Left forelimb (tissue), 1 donor: ENCODE measurements around the gene ABCA8.

Experiments
- DNase-seq: peaks from one replicate; pipeline ENCODE4 v3.0.0-alpha.2; 2018; ENCODE audit warnings: low spot score

ABCA8 gene

GRCh38 chr17:68943123-68943811 is 11.9 kb downstream of the ABCA8 start:
- DNase-seq = no peak

- DNase-seq = no peak
Measured at GRCh38 chr17:68942389-68942788, 12.8 kb downstream of the ABCA8 start.

- DNase-seq = no peak
Measured at GRCh38 chr17:68941761-68942160, 13.4 kb downstream of the ABCA8 start.

GRCh38 chr17:68939195-68939594 is 16.0 kb downstream of the ABCA8 start:
- no peak for DNase-seq

- DNase-seq = no peak
Measured at GRCh38 chr17:68937890-68938514, 17.2 kb downstream of the ABCA8 start.

GRCh38 chr17:68927516-68927915 is 27.7 kb downstream of the ABCA8 start:
- no peak for DNase-seq

GRCh38 chr17:68924793-68925720 is 30.1 kb downstream of the ABCA8 start:
- no peak for DNase-seq

- DNase-seq = no peak
Measured at GRCh38 chr17:68910789-68911431, 44.3 kb downstream of the ABCA8 start.

GRCh38 chr17:68910251-68910705 is 44.9 kb downstream of the ABCA8 start:
- no peak for DNase-seq

- DNase-seq = no peak
Measured at GRCh38 chr17:68909066-68909465, 46.1 kb downstream of the ABCA8 start.

- DNase-seq = no peak
Measured at GRCh38 chr17:68908045-68908444, 47.1 kb downstream of the ABCA8 start.

GRCh38 chr17:68906638-68907037 is 48.6 kb downstream of the ABCA8 start:
- DNase-seq = no peak

GRCh38 chr17:68903286-68903685 is 51.9 kb downstream of the ABCA8 start:
- DNase-seq = no peak

GRCh38 chr17:68897557-68897956 is 57.6 kb downstream of the ABCA8 start:
- no peak for DNase-seq

- DNase-seq = no peak
Measured at GRCh38 chr17:68892658-68893057, 62.5 kb downstream of the ABCA8 start.

GRCh38 chr17:68892193-68892592 is 63.0 kb downstream of the ABCA8 start:
- DNase-seq = no peak

- DNase-seq = no peak
Measured at GRCh38 chr17:68886401-68886800, 68.8 kb downstream of the ABCA8 start.

- no peak for DNase-seq
Measured at GRCh38 chr17:68884888-68885287, 70.3 kb downstream of the ABCA8 start.

GRCh38 chr17:68878226-68878885 is 76.8 kb downstream of the ABCA8 start:
- DNase-seq = no peak

- no peak for DNase-seq
Measured at GRCh38 chr17:68871447-68871846, 83.7 kb downstream of the ABCA8 start.

GRCh38 chr17:68870976-68871375 is 84.2 kb downstream of the ABCA8 start:
- DNase-seq = no peak
